WTC11 (cell line): ENCODE measurements around the gene RTEL1.

Experiments
- CREB1 ChIP-seq: sonication (generic); formaldehyde crosslinking; IDR thresholded peaks from 2 replicates; pipeline ENCODE4 v1.8.0; 2023; ENCODE audit warnings: mild to moderate bottlenecking, missing genetic modification reagents
- CREM ChIP-seq: sonication (generic); formaldehyde crosslinking; IDR thresholded peaks from 2 replicates; pipeline ENCODE4 v1.8.1; 2022; ENCODE audit warnings: mild to moderate bottlenecking, missing genetic modification reagents, moderate library complexity
- CTCF ChIP-seq: fragments of 200-600 bp; IDR thresholded peaks from 2 replicates; pipeline ENCODE4 v1.8.0; 2022; ENCODE audit warnings: antibody characterized with exemption
- ETV6 ChIP-seq: sonication (generic); formaldehyde crosslinking; IDR thresholded peaks from 2 replicates; pipeline ENCODE4 v1.8.1; 2022; ENCODE audit warnings: mild to moderate bottlenecking, missing genetic modification reagents
- NR1H2 ChIP-seq: sonication (generic); formaldehyde crosslinking; IDR thresholded peaks from 2 replicates; pipeline ENCODE4 v1.9.0; 2021; ENCODE audit warnings: mild to moderate bottlenecking, moderate library complexity, missing genetic modification reagents
- NR2C2 ChIP-seq: sonication (generic); formaldehyde crosslinking; IDR thresholded peaks from 2 replicates; pipeline ENCODE4 v1.8.0; 2022; ENCODE audit warnings: mild to moderate bottlenecking, missing genetic modification reagents
- SMAD3 ChIP-seq: sonication (generic); formaldehyde crosslinking; IDR thresholded peaks from 2 replicates; pipeline ENCODE4 v1.8.0; 2022; ENCODE audit warnings: missing genetic modification reagents, mild to moderate bottlenecking, borderline replicate concordance
- STAT6 ChIP-seq: sonication (generic); formaldehyde crosslinking; conservative IDR thresholded peaks from 2 replicates; pipeline ENCODE4 v1.8.1; 2023; ENCODE audit warnings: mild to moderate bottlenecking, low read depth, missing genetic modification reagents, moderate library complexity
- USF1 ChIP-seq: sonication (generic); formaldehyde crosslinking; IDR thresholded peaks from 2 replicates; pipeline ENCODE4 v1.8.0; 2022; ENCODE audit warnings: mild to moderate bottlenecking, missing genetic modification reagents
- ZBTB43 ChIP-seq: sonication (generic); formaldehyde crosslinking; IDR thresholded peaks from 2 replicates; pipeline ENCODE4 v1.8.1; 2023; ENCODE audit warnings: mild to moderate bottlenecking, missing genetic modification reagents

- no peak for TF ChIP-seq ETV6 (CRISPR knock-in tag)
- TF ChIP-seq CREB1 = no peak
- TF ChIP-seq NR2C2 (CRISPR knock-in tag) = no peak
- no peak for TF ChIP-seq CTCF
- TF ChIP-seq STAT6 (CRISPR knock-in tag) = no peak
- TF ChIP-seq CREM (CRISPR knock-in tag) = no peak
- no peak for TF ChIP-seq USF1 (CRISPR knock-in tag)
- no peak for TF ChIP-seq NR1H2 (CRISPR knock-in tag)
- TF ChIP-seq ZBTB43 (CRISPR knock-in tag) = no peak
- no peak for TF ChIP-seq SMAD3 (CRISPR knock-in tag)
Observed at GRCh38 chr20:63702751-63703470, 44.8 kb downstream of the RTEL1 start.
